ENCODE data around the gene RBBP5. TPM values are rescaled to one million over a fixed set of nuclear protein-coding genes. Genes with fewer than 3 reads are reported as not detected.

The RBBP5 gene
- total RNA-seq, 1 donor from 2014 or later, result 19.7 TPM

DNA sequence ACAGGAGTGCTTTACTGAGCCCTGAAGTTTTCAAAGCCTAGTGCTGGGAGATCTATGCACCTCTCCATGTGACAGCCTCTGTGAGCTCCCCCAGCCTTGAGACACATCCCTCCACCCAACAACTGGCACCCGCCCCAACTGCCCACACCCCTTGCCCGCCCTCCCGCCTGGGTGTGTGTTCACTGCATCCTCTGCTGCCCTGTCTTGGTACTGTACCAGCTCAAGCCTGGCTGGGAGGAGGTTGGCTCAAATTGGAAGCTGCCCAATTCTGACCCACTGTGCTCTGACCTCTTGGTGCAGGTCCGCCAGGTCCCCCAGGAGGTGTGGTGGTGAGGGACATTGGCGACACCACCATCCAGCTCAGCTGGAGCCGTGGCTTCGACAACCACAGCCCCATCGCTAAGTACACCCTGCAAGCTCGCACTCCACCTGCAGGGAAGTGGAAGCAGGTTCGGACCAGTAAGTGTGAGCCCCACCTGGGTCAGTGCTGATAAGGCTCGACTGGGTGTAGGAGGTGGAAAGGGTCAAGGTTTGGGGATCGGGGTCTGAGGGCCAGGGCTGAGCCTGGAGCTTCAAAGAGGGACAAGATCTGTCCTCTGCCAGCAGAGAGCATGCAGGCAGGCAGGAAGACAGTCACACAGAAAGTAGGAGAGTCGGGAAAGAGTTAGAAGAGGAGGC lies 55.5 kb downstream of the RBBP5 start:
- ChIA-PET CTCF (no interaction called here), POLR2A (interaction anchor here (0.6 kb wide), 1 partner anchor 56 kb away, joined by 5 read pairs; no protein-coding TSS in a partner anchor)
- Mint-ChIP-seq H3K27me3 (no peaks in the 10 kb centered on the region), H3K9me3 (no peaks in the 10 kb centered on the region), H3K4me3 (no peak overlapping the region), H3K27ac (no peak overlapping the region), H3K4me1 (no peaks in the 10 kb centered on the region), H3K36me3 (ENCODE audit: low read depth) (no peaks in the 10 kb centered on the region)
- ATAC-seq (ENCODE audit: low read depth), result no peak
- TF ChIP-seq CTCF (IDR thresholded peaks at IDR 0.05), result no peak
- intact Hi-C loops (cut with micrococcal nuclease), result no loop called here
- DNase-seq, result no peak

GRCh38 chr1:205065666-205066065 lies 56.1 kb downstream of the RBBP5 start:
- no peak for DNase-seq
- H3K4me1 Mint-ChIP-seq, result no peaks in the 10 kb centered on the region
- no peak for TF ChIP-seq CTCF (IDR thresholded peaks at IDR 0.05)
- no peaks in the 10 kb centered on the region for H3K27me3 Mint-ChIP-seq
- intact Hi-C loops (cut with micrococcal nuclease), result no loop called here
- H3K9me3 Mint-ChIP-seq, result no peaks in the 10 kb centered on the region
- H3K4me3 Mint-ChIP-seq, result no peak overlapping the region
- ATAC-seq (ENCODE audit: low read depth), result no peak
- no peak overlapping the region for H3K27ac Mint-ChIP-seq
- no peaks in the 10 kb centered on the region for H3K36me3 Mint-ChIP-seq (ENCODE audit: low read depth)
- ChIA-PET CTCF (no interaction called here), POLR2A (interaction anchor here (0.6 kb wide), 1 partner anchor 55 kb away, joined by 5 read pairs; no protein-coding TSS in a partner anchor)

DNA sequence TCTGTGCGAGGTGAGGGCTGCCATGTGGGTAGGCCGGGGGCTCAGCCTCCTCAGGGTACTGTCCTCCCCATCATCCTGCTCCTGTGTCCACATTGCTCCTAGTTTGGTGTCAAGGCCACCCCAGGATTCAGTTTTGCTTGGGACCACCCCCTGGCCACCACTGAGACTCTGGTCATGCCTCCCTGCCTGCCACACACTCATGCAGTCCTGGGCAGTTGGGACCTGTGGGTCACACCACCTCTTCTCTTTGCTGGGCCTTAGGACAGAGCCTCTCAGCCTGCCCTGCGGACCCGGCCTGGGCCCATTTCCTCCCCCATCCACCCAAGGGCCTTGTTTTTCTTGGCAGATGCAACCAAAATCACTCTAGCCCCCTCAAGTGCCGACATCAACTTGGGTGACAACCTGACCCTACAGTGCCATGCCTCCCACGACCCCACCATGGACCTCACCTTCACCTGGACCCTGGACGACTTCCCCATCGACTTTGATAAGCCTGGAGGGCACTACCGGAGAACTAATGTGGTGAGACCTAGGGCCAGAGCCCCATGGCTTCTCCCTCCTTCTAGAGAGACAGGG lies 56.9 kb downstream of the RBBP5 start:
- intact Hi-C loops (cut with micrococcal nuclease), result no loop called here
- ATAC-seq (ENCODE audit: low read depth) (no peak), DNase-seq (no peak)
- H3K4me1 Mint-ChIP-seq, result no peaks in the 10 kb centered on the region
- ChIA-PET POLR2A (no interaction called here), CTCF (no interaction called here)
- no peaks in the 10 kb centered on the region for H3K27me3 Mint-ChIP-seq
- H3K4me3 Mint-ChIP-seq, result no peak overlapping the region
- no peaks in the 10 kb centered on the region for H3K9me3 Mint-ChIP-seq
- H3K36me3 Mint-ChIP-seq (ENCODE audit: low read depth), result no peaks in the 10 kb centered on the region
- H3K27ac Mint-ChIP-seq, result no peak overlapping the region
- TF ChIP-seq CTCF (IDR thresholded peaks at IDR 0.05), result no peak

DNA sequence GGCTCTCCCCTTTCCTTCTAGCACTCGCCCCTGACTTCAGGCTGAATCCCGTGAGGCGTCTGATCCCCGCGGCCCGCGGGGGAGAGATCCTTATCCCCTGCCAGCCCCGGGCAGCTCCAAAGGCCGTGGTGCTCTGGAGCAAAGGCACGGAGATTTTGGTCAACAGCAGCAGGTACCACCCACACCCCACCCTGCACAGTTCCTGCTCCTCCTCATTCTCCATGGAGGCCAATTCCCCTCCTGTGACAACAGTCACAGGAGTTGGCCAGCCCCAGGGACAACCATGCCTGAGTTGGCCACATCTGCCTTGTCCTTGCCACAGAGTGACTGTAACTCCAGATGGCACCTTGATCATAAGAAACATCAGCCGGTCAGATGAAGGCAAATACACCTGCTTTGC lies 57.5 kb downstream of the RBBP5 start:
- no peak for DNase-seq
- H3K27ac Mint-ChIP-seq, result no peak overlapping the region
- TF ChIP-seq CTCF (IDR thresholded peaks at IDR 0.05), result no peak
- H3K27me3 Mint-ChIP-seq, result no peaks in the 10 kb centered on the region
- H3K4me1 Mint-ChIP-seq, result no peaks in the 10 kb centered on the region
- intact Hi-C loops (cut with micrococcal nuclease), result no loop called here
- H3K4me3 Mint-ChIP-seq, result no peak overlapping the region
- ChIA-PET CTCF (no interaction called here), POLR2A (no interaction called here)
- no peak for ATAC-seq (ENCODE audit: low read depth)
- no peaks in the 10 kb centered on the region for H3K36me3 Mint-ChIP-seq (ENCODE audit: low read depth)
- no peaks in the 10 kb centered on the region for H3K9me3 Mint-ChIP-seq

DNA sequence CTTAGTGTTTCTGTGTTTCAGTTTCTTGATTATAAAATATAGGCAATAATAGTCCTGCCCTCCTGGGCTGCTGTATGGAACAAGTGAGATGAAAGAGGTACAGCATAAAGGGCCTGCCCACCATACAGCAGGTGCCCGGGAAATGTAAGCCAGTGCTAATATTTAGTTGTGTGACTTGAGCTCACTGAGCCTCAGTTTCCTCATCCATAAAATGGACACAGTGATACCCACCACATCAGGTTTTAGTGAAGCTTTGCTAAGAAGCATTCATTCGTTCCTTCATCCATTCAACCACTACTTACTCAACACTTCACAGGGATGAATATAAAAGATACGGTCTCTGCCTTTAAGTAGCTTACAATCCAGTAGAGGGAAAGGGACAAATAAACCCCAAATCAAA lies 58.9 kb downstream of the RBBP5 start:
- Mint-ChIP-seq H3K4me3 (no peak overlapping the region), H3K27ac (no peak overlapping the region), H3K36me3 (ENCODE audit: low read depth) (no peaks in the 10 kb centered on the region), H3K9me3 (no peaks in the 10 kb centered on the region), H3K4me1 (no peaks in the 10 kb centered on the region), H3K27me3 (no peaks in the 10 kb centered on the region)
- POLR2A ChIA-PET, result no interaction called here
- DNase-seq, result no peak
- TF ChIP-seq CTCF (IDR thresholded peaks at IDR 0.05), result no peak
- CTCF ChIA-PET, result interaction anchor here (1.4 to 3.0 kb wide), 8 partner anchors 8 to 256 kb away, joined by 3 to 48 read pairs (median 8); no protein-coding TSS in a partner anchor
- ATAC-seq (ENCODE audit: low read depth), result no peak
- intact Hi-C loops (cut with micrococcal nuclease), result no loop called here

Data from activated B cell treated with CpG ODN at 0.5 μM for 24 hours (primary cell).